Measurements from ENCODE around the gene DHRS7B.

The DHRS7B gene

GRCh38 chr17:21161498-21162393 lies 35.0 kb downstream of the DHRS7B start:
- no peak for TF ChIP-seq CTCF (IDR thresholded peaks at IDR 0.05; ENCODE audit: poor library complexity, severe bottlenecking)
- no peaks in the 10 kb centered on the region for H3K4me1 ChIP-seq (ENCODE audit: insufficient read depth, poor library complexity, severe bottlenecking)
- no peaks in the 10 kb centered on the region for H3K36me3 ChIP-seq (ENCODE audit: low read depth)
- H3K27me3 ChIP-seq (ENCODE audit: insufficient read depth, poor library complexity, severe bottlenecking) = no peaks in the 10 kb centered on the region
- no peaks in the 10 kb centered on the region for H3K9me3 ChIP-seq (ENCODE audit: severe bottlenecking)
- ATAC-seq (ENCODE audit: low read depth) = no peak
- H3K27ac ChIP-seq (ENCODE audit: poor library complexity, severe bottlenecking) = no peak overlapping the region
- H3K4me3 ChIP-seq (ENCODE audit: severe bottlenecking) = no peak overlapping the region
- no peak for DNase-seq (ENCODE audit: low spot score)

- H3K27ac ChIP-seq (ENCODE audit: poor library complexity, severe bottlenecking) = no peak overlapping the region
- H3K36me3 ChIP-seq (ENCODE audit: low read depth) = no peaks in the 10 kb centered on the region
- DNase-seq (ENCODE audit: low spot score) (no peak), ATAC-seq (ENCODE audit: low read depth) (no peak)
- no peaks in the 10 kb centered on the region for H3K27me3 ChIP-seq (ENCODE audit: insufficient read depth, poor library complexity, severe bottlenecking)
- no peaks in the 10 kb centered on the region for H3K9me3 ChIP-seq (ENCODE audit: severe bottlenecking)
- no peak overlapping the region for H3K4me3 ChIP-seq (ENCODE audit: severe bottlenecking)
- TF ChIP-seq CTCF (IDR thresholded peaks at IDR 0.05; ENCODE audit: poor library complexity, severe bottlenecking) = no peak
- no peaks in the 10 kb centered on the region for H3K4me1 ChIP-seq (ENCODE audit: insufficient read depth, poor library complexity, severe bottlenecking)
Observed at GRCh38 chr17:21162394-21162775, 35.6 kb downstream of the DHRS7B start.

- Histone ChIP-seq H3K36me3 (ENCODE audit: low read depth) (no peaks in the 10 kb centered on the region), H3K27ac (ENCODE audit: poor library complexity, severe bottlenecking) (no peak overlapping the region), H3K4me1 (ENCODE audit: insufficient read depth, poor library complexity, severe bottlenecking) (no peaks in the 10 kb centered on the region), H3K9me3 (ENCODE audit: severe bottlenecking) (no peaks in the 10 kb centered on the region), H3K4me3 (ENCODE audit: severe bottlenecking) (no peak overlapping the region), H3K27me3 (ENCODE audit: insufficient read depth, poor library complexity, severe bottlenecking) (no peaks in the 10 kb centered on the region)
- DNase-seq (ENCODE audit: low spot score) (no peak), ATAC-seq (ENCODE audit: low read depth) (no peak)
- no peak for TF ChIP-seq CTCF (IDR thresholded peaks at IDR 0.05; ENCODE audit: poor library complexity, severe bottlenecking)
Observed at GRCh38 chr17:21163101-21163500, 36.3 kb downstream of the DHRS7B start.

- no peaks in the 10 kb centered on the region for H3K9me3 ChIP-seq (ENCODE audit: severe bottlenecking)
- ATAC-seq (ENCODE audit: low read depth) (no peak), DNase-seq (ENCODE audit: low spot score) (no peak)
- H3K4me1 ChIP-seq (ENCODE audit: insufficient read depth, poor library complexity, severe bottlenecking) = no peaks in the 10 kb centered on the region
- no peak overlapping the region for H3K27ac ChIP-seq (ENCODE audit: poor library complexity, severe bottlenecking)
- H3K4me3 ChIP-seq (ENCODE audit: severe bottlenecking) = no peak overlapping the region
- H3K27me3 ChIP-seq (ENCODE audit: insufficient read depth, poor library complexity, severe bottlenecking) = no peaks in the 10 kb centered on the region
- H3K36me3 ChIP-seq (ENCODE audit: low read depth) = no peaks in the 10 kb centered on the region
- TF ChIP-seq CTCF (IDR thresholded peaks at IDR 0.05; ENCODE audit: poor library complexity, severe bottlenecking) = no peak
Observed at GRCh38 chr17:21164216-21164615, 37.5 kb downstream of the DHRS7B start.

- H3K27ac ChIP-seq (ENCODE audit: poor library complexity, severe bottlenecking) = no peak overlapping the region
- TF ChIP-seq CTCF (IDR thresholded peaks at IDR 0.05; ENCODE audit: poor library complexity, severe bottlenecking) = no peak
- H3K36me3 ChIP-seq (ENCODE audit: low read depth) = no peaks in the 10 kb centered on the region
- no peak overlapping the region for H3K4me3 ChIP-seq (ENCODE audit: severe bottlenecking)
- ATAC-seq (ENCODE audit: low read depth) (no peak), DNase-seq (ENCODE audit: low spot score) (no peak)
- H3K4me1 ChIP-seq (ENCODE audit: insufficient read depth, poor library complexity, severe bottlenecking) = no peaks in the 10 kb centered on the region
- H3K9me3 ChIP-seq (ENCODE audit: severe bottlenecking) = no peaks in the 10 kb centered on the region
- H3K27me3 ChIP-seq (ENCODE audit: insufficient read depth, poor library complexity, severe bottlenecking) = no peaks in the 10 kb centered on the region
Observed at GRCh38 chr17:21164620-21165019, 37.9 kb downstream of the DHRS7B start.

Measured in RWPE2 (cell line).